PC-9 (cell line): ENCODE data around the gene MAGEB3.

Experiments used
- EZH2 ChIP-seq: fragments of 200-600 bp; sonication (generic); IDR thresholded peaks from 2 replicates; pipeline ENCODE4 v1.8.0; 2017; ENCODE audit warnings: antibody characterized with exemption, low read depth
- TF ChIP-seq, protein P1 (sequence below): fragments of 200-600 bp; sonication (generic); conservative IDR thresholded peaks from 2 replicates; pipeline ENCODE4 v1.6.1; 2017; ENCODE audit warnings: mixed run types, antibody characterized with exemption, mild to moderate bottlenecking, moderate library complexity

DNA sequence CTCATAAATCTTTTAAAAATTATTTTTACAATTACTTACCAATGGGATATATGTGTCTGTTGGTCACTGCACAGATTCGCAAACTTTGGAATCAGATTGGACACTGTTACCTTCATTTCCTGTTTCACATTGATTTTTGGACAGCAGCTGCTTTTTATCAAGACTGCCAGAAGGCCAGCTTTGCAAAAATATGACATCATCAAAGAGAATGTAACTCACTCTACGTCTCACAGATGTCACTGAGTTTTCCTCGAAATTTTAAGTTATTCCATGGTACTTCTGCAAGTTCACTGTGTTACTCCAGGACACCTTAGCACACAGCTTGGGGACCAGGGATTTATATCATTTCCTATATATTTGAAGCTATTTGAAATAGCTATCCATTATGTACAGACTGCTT is 46.9 kb upstream of the MAGEB3 start:
- TF ChIP-seq, protein P1, sequence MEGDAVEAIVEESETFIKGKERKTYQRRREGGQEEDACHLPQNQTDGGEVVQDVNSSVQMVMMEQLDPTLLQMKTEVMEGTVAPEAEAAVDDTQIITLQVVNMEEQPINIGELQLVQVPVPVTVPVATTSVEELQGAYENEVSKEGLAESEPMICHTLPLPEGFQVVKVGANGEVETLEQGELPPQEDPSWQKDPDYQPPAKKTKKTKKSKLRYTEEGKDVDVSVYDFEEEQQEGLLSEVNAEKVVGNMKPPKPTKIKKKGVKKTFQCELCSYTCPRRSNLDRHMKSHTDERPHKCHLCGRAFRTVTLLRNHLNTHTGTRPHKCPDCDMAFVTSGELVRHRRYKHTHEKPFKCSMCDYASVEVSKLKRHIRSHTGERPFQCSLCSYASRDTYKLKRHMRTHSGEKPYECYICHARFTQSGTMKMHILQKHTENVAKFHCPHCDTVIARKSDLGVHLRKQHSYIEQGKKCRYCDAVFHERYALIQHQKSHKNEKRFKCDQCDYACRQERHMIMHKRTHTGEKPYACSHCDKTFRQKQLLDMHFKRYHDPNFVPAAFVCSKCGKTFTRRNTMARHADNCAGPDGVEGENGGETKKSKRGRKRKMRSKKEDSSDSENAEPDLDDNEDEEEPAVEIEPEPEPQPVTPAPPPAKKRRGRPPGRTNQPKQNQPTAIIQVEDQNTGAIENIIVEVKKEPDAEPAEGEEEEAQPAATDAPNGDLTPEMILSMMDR, result no peak
- no peak for TF ChIP-seq EZH2
